HG03135 (cell line): ENCODE data around the gene CNTF.
A peak's percentile ranks its signal among the peaks of the same experiment; 100 is the strongest.
"Not testable (repeated sequence)": the region's sequence is repeated elsewhere in the genome, so short reads cannot be mapped to it uniquely, and the experiment has no call there.

Experiments
- ATAC-seq: cut with Tn5 transposase; IDR thresholded peaks from one replicate; pipeline ENCODE4 v1.9.1; 2021; ENCODE audit warnings: mild to moderate bottlenecking, moderate library complexity; ENCODE audit not compliant: unreplicated experiment

Gene CNTF

GRCh38 chr11:58622344-58622743, at the start of gene CNTF:
Gene CNTF, plus strand, starts transcription at chr11:58622665. Its CDS starts 88 bp downstream, at chr11:58622753.
- no peak for ATAC-seq

GRCh38 chr11:58572906-58573305, 49.6 kb upstream of the CNTF start:
- not testable (repeated sequence) for ATAC-seq

GRCh38 chr11:58573451-58574104, 48.9 kb upstream of the CNTF start:
- peak; percentile 20 for ATAC-seq

GRCh38 chr11:58574881-58575280, 47.6 kb upstream of the CNTF start:
- no peak for ATAC-seq

- no peak for ATAC-seq
These were observed 47.0 kb upstream of the CNTF start, which contains the start of gene LPXN for GRCh38 chr11:58575377-58576020. Gene LPXN, minus strand, starts transcription at chr11:58575856. Its CDS starts 84 bp downstream, at chr11:58575772.

- ATAC-seq, result no peak
These were observed 45.5 kb upstream of the CNTF start for GRCh38 chr11:58576887-58577471.

- peak; percentile 49 for ATAC-seq
These were observed 44.8 kb upstream of the CNTF start for GRCh38 chr11:58577555-58578135.

GRCh38 chr11:58578136-58578634, 44.3 kb upstream of the CNTF start:
- peak; percentile 24 for ATAC-seq

GRCh38 chr11:58578635-58579191, 43.8 kb upstream of the CNTF start, which contains the start of gene ZFP91:
Gene ZFP91, plus strand, starts transcription at chr11:58579063. Its CDS starts 219 bp downstream, at chr11:58579282.
- peak; percentile 39 for ATAC-seq

- peak; percentile 42 for ATAC-seq
These were observed 43.0 kb upstream of the CNTF start for GRCh38 chr11:58579192-58580129.

GRCh38 chr11:58580311-58580710, 42.2 kb upstream of the CNTF start:
- ATAC-seq, result no peak

GRCh38 chr11:58582437-58582836, 40.0 kb upstream of the CNTF start:
- ATAC-seq, result no peak

- no peak for ATAC-seq
These were observed 35.5 kb upstream of the CNTF start for GRCh38 chr11:58586998-58587397.

GRCh38 chr11:58591659-58592058, 30.8 kb upstream of the CNTF start:
- no peak for ATAC-seq

- ATAC-seq, result no peak
These were observed 29.5 kb upstream of the CNTF start for GRCh38 chr11:58592760-58593472.

- no peak for ATAC-seq
These were observed 27.6 kb upstream of the CNTF start for GRCh38 chr11:58594826-58595225.

- ATAC-seq, result no peak
These were observed 25.8 kb upstream of the CNTF start for GRCh38 chr11:58596621-58597020.

- no peak for ATAC-seq
These were observed 24.9 kb upstream of the CNTF start for GRCh38 chr11:58597486-58598144.

- ATAC-seq, result no peak
These were observed 22.0 kb upstream of the CNTF start for GRCh38 chr11:58600510-58600909.
